Measurements from ENCODE around the gene TEDC1.

Gene TEDC1

DNA sequence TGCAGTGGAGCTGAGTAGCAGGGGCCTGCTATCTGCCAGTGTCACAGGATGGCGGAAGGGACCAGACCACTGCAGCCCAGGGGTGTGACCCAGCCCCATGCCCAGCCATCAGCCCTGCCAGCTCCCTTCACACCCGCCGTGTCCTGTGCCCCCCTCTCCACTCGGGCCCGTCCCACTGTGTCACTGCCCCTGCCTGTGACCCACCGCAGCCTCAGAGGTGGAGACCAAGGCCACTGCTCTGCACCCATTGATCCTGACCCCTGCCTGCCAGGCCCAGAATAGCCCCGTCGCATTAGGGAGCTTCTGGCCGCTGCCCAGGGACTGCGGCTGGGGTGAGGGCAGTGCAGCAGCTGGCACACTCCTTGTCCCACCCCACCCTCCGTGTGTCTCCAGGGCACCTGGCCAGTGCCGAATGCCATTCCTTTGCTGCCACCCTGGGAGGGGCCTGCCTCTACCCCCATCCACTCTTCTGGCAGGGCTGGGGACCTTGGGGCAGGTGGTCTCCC, 18.5 kb upstream of the TEDC1 start:
- Histone ChIP-seq H3K4me3 (ENCODE audit: low read depth, low read length) (no peak overlapping the region), H3K4me1 (ENCODE audit: control insufficient read depth, insufficient read depth, low read length) (peaks cover 16% of the 10 kb centered on the region), H3K36me3 (ENCODE audit: control insufficient read depth in 2 of 2, insufficient read depth in 1 of 2, low read length in 2 of 2) (peaks cover 0 to 24% of the 10 kb centered on the region in 2 experiments; a peak in 1 of 3 replicates), H3K9me3 (ENCODE audit: control insufficient read depth, insufficient read depth, low read depth, low read length) (no peaks in the 10 kb centered on the region), H3K27ac (ENCODE audit: extremely low read depth, low read depth, low read length) (no peak overlapping the region)
- TF ChIP-seq SCRT2 (tag by site-specific recombination; IDR thresholded peaks at IDR 0.05) (no peak), ZNF658 (tag by site-specific recombination; IDR thresholded peaks at IDR 0.05) (no peak), ZNF660 (tag by site-specific recombination; IDR thresholded peaks at IDR 0.05) (no peak), ZNF350 (tag by site-specific recombination; IDR thresholded peaks at IDR 0.05) (no peak), ZNF19 (tag by site-specific recombination; IDR thresholded peaks at IDR 0.05; ENCODE audit: low read depth) (no peak), ZNF521 (tag by site-specific recombination; IDR thresholded peaks at IDR 0.05) (no peak), GLIS1 (tag by site-specific recombination; IDR thresholded peaks at IDR 0.05) (peak; percentile 49; the same call in 1 of the 2 replicates), ZNF426 (tag by site-specific recombination; IDR thresholded peaks at IDR 0.05) (no peak), ZNF654 (tag by site-specific recombination; IDR thresholded peaks at IDR 0.05; ENCODE audit: low read depth) (no peak), ZFHX2 (tag by site-specific recombination; conservative IDR thresholded peaks at IDR 0.05) (no peak), ZNF112 (tag by site-specific recombination; IDR thresholded peaks at IDR 0.05) (no peak), BCL11B (tag by site-specific recombination; IDR thresholded peaks at IDR 0.05; ENCODE audit: low read depth) (peak; percentile 11; the same call in 1 of the 2 replicates)
- TF ChIP-seq, protein P1, sequence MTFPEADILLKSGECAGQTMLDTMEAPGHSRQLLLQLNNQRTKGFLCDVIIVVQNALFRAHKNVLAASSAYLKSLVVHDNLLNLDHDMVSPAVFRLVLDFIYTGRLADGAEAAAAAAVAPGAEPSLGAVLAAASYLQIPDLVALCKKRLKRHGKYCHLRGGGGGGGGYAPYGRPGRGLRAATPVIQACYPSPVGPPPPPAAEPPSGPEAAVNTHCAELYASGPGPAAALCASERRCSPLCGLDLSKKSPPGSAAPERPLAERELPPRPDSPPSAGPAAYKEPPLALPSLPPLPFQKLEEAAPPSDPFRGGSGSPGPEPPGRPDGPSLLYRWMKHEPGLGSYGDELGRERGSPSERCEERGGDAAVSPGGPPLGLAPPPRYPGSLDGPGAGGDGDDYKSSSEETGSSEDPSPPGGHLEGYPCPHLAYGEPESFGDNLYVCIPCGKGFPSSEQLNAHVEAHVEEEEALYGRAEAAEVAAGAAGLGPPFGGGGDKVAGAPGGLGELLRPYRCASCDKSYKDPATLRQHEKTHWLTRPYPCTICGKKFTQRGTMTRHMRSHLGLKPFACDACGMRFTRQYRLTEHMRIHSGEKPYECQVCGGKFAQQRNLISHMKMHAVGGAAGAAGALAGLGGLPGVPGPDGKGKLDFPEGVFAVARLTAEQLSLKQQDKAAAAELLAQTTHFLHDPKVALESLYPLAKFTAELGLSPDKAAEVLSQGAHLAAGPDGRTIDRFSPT (tag by site-specific recombination; IDR thresholded peaks at IDR 0.05): peak; percentile 63
- TF ChIP-seq, protein P2, sequence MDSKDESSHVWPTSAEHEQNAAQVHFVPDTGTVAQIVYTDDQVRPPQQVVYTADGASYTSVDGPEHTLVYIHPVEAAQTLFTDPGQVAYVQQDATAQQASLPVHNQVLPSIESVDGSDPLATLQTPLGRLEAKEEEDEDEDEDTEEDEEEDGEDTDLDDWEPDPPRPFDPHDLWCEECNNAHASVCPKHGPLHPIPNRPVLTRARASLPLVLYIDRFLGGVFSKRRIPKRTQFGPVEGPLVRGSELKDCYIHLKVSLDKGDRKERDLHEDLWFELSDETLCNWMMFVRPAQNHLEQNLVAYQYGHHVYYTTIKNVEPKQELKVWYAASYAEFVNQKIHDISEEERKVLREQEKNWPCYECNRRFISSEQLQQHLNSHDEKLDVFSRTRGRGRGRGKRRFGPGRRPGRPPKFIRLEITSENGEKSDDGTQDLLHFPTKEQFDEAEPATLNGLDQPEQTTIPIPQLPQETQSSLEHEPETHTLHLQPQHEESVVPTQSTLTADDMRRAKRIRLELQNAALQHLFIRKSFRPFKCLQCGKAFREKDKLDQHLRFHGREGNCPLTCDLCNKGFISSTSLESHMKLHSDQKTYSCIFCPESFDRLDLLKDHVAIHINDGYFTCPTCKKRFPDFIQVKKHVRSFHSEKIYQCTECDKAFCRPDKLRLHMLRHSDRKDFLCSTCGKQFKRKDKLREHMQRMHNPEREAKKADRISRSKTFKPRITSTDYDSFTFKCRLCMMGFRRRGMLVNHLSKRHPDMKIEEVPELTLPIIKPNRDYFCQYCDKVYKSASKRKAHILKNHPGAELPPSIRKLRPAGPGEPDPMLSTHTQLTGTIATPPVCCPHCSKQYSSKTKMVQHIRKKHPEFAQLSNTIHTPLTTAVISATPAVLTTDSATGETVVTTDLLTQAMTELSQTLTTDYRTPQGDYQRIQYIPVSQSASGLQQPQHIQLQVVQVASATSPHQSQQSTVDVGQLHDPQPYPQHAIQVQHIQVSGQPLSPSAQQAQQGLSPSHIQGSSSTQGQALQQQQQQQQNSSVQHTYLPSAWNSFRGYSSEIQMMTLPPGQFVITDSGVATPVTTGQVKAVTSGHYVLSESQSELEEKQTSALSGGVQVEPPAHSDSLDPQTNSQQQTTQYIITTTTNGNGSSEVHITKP (tag by site-specific recombination; IDR thresholded peaks at IDR 0.05): 0 out of 2 replicates have a peak, but pooled peaks have one; percentile 52
- TF ChIP-seq, protein P3, sequence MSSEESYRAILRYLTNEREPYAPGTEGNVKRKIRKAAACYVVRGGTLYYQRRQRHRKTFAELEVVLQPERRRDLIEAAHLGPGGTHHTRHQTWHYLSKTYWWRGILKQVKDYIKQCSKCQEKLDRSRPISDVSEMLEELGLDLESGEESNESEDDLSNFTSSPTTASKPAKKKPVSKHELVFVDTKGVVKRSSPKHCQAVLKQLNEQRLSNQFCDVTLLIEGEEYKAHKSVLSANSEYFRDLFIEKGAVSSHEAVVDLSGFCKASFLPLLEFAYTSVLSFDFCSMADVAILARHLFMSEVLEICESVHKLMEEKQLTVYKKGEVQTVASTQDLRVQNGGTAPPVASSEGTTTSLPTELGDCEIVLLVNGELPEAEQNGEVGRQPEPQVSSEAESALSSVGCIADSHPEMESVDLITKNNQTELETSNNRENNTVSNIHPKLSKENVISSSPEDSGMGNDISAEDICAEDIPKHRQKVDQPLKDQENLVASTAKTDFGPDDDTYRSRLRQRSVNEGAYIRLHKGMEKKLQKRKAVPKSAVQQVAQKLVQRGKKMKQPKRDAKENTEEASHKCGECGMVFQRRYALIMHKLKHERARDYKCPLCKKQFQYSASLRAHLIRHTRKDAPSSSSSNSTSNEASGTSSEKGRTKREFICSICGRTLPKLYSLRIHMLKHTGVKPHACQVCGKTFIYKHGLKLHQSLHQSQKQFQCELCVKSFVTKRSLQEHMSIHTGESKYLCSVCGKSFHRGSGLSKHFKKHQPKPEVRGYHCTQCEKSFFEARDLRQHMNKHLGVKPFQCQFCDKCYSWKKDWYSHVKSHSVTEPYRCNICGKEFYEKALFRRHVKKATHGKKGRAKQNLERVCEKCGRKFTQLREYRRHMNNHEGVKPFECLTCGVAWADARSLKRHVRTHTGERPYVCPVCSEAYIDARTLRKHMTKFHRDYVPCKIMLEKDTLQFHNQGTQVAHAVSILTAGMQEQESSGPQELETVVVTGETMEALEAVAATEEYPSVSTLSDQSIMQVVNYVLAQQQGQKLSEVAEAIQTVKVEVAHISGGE (tag by site-specific recombination; conservative IDR thresholded peaks at IDR 0.05; ENCODE audit: low read depth): no peak
- CTCF ChIA-PET: interaction anchor here (4.8 to 5.7 kb wide), 2 partner anchors 9 to 17 kb away, joined by 31 to 36 read pairs; no protein-coding TSS in a partner anchor
- POLR2A ChIA-PET: interaction anchor here (1.6 kb wide), 1 partner anchor 8 kb away, joined by 5 read pairs; no protein-coding TSS in a partner anchor
